CD4-positive, alpha-beta T cell treated with Interleukin-4 for 1 hour (primary cell): ENCODE measurements around the gene INTS11.
"Not testable (repeated sequence)": the region's sequence is repeated elsewhere in the genome, so short reads cannot be mapped to it uniquely, and the experiment has no call there.

Experiments
- DNase-seq, 2 donors: peaks; one replicate each; pipeline ENCODE4 v3.0.0-alpha.2; 2020 to 2022

Gene INTS11

DNA sequence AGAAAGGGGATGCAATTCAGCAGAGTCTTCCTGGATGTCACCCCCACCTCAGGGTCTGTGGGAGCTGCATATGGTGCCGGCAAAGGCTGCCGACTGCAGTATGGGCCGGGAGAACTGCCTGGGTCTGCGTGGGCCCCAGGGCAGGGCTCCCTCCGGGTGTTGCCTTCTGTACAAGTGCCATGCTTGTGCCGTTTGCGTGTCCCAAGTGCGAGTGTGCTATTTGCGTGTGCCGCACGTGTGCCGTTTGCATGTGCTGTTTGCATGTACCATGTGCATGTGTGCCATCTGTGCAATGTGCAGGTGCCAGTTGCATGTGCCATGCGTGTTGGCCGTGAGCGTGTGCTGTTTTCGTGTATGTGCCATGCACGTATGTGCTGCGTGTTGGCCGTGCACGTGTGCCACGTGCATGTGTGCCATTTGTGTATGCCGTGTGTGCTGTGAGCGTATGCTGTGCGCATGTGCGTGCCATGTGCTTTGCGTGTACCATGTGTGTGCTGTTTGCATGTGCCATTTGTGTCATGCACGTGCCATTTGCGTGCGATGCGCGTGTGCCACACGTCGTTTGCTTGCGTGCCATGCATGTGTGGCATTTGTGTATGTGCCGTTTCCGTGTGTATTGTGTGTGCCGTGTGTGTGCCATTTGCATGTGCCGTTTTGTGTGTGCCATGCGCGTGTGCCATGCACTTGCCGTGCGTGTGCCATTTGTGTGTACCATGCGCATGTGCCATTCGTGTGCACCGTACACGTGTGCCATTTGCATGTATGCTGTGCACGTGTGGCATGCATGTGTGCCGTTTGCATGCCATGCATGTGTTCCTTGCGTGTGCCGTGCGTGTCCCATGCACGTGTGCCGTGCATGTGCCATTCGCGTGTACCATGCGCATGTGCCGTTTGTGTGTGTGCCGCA, 5.1 kb upstream of the INTS11 start:
- no peak for DNase-seq

GRCh38 chr1:1328254-1328653, 3.8 kb upstream of the INTS11 start:
- no peak for DNase-seq

DNA sequence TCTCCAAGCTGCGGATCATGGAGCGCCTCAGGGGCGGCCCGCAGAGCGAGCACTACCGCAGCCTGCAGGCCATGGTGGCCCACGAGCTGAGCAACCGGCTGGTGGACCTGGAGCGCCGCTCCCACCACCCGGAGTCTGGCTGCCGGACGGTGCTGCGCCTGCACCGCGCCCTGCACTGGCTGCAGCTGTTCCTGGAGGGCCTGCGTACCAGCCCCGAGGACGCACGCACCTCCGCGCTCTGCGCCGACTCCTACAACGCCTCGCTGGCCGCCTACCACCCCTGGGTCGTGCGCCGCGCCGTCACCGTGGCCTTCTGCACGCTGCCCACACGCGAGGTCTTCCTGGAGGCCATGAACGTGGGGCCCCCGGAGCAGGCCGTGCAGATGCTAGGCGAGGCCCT, 2.8 kb upstream of the INTS11 start:
- no peak for DNase-seq

DNA sequence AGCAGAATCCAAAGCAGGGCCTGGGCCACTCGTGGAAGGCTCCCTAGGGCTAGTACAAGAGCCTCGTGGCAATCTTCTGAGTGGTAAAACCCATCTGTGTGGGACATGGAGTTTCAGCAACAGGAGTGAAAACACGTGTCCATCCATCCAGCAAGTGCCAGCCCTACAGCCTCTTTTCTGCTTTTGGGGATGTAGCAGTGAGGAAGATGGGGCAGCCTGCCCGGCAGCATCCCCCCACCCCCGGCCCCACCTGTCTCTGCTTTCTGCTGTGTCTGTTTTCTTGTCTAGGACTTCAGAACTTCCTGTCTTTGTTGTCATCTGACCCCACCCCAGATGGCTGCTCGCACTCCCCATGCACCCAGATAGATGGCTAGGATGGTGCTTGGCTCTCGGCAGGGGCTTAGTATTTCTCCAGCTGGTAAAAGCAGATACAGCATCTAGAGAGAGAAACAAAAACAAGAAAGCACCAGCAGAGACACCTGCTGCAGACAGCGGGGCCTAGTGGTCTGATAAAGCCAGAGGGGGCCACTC, 1.7 kb upstream of the INTS11 start:
- no peak for DNase-seq

DNA sequence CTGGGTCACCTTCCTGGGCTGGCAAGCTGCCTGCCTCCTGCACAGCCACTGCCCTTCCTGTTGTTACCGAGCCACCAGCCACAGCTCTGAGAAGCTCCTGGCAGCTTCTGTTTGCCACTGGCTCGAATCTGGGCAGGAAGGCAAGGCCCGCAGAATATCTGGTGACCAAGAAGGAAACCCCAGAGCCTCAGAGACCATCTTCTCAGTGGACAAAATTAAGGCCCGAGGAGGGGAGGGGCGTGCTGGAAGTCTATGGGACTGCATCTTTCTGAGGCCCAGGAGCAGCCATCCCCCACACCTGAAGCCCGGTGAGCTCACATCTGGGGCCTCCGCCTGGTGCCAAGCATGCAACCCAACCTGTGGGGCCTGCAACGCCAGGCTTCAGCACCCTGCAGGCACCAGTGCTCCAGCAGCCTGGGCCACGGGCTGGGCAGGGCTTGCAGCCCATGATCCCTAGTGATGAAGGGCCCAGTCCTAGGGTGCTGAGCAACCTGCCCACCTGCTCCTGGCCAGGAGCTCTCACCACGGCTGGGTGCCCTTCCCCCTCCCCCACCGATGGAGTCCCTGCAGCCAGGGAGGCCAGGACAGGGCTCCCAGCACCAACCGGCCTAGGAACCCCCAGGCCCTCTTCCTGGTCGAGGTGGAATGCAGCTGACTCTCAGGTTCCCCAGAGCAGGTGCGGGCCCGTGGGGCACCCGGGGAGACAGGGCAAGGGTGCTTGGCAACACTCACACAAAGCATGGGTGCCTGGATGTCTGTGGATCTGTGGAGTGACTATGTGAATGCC, 1.0 kb upstream of the INTS11 start:
- DNase-seq, result no peak

DNA sequence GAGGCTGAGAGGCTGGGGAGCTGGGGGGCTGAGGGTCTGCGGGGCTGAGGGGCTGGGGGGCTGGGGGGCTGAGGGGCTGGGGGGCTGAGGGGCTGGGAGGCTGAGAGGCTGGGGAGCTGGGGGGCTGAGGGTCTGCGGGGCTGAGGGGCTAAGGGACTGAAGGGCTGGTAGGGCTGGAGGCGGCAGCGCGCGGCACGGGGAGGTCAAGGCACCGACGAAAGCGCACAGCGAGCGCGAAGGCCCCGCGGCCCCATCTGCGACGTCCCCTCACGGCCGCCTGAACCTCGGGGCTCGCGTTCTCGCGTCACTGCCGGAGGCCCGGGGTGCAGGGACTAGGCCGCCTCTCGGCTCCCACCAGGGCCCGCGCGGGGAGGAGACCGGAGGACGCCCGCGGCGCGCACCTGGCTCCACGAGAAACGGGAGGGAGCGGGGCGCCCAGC, 356 bp downstream of the INTS11 start:
- DNase-seq, result no peak

- DNase-seq, result no peak
Measured at GRCh38 chr1:1322952-1323351, 1.5 kb downstream of the INTS11 start.

DNA sequence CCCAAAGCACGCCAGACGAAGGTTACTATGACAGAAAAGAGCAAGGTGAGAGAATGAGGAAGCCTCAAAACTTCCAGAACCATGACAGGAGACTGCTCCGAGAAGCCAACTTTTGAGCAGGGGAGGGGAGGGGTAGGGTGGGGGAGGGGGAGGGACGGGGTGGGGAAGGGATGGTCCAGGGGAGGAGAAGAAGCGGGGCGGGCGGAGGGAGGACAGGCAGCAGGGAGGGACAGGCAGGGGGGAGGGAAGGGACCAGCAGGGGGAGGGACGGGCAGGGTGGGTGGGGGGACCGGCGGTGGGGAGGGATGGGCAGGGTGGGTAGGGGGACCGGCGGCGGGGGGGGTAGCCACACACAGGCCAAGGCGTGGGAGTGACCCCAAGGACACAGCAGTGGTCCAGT, 2.0 kb downstream of the INTS11 start:
- DNase-seq, result no peak

GRCh38 chr1:1321477-1321876, 3.0 kb downstream of the INTS11 start:
- no peak for DNase-seq

GRCh38 chr1:1320666-1321448, 3.6 kb downstream of the INTS11 start:
- no peak for DNase-seq

DNA sequence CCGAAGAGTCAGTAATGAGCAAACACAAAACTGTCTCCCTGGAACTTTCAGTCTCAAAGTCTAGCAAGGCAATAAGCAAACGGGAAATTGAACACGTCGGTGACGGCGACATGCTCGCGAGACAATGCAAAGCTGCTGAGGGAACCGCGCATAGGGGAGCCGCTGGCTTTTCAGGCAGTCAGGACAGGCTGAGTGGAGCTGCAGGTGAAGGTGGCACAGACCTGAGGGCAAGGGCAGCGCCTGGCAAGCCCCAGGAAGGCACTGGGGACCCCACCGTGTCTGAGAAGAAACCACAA, 4.9 kb downstream of the INTS11 start:
- no peak for DNase-seq

GRCh38 chr1:1318777-1319645, 5.4 kb downstream of the INTS11 start:
- DNase-seq, result no peak

GRCh38 chr1:1318131-1318652, 6.3 kb downstream of the INTS11 start:
- DNase-seq, result no peak

DNA sequence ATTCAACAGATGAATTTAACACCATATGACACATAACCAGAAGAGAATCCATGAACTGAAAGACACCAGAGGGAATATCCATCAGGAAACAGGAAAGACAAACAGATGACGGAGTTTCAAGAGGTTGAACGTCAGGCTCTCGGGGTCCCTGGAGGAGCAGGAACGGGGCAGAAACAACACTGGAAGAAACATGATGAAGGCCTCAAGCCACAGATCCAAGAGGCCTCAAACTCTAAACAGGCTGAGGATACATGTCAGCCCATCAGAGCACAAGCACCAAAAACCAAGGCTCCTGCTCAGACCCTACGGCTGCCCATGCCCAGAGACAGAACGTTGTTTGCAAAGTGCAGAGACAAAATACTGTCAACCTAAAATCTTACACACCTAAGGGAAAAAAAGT, 7.0 kb downstream of the INTS11 start:
- no peak for DNase-seq

DNA sequence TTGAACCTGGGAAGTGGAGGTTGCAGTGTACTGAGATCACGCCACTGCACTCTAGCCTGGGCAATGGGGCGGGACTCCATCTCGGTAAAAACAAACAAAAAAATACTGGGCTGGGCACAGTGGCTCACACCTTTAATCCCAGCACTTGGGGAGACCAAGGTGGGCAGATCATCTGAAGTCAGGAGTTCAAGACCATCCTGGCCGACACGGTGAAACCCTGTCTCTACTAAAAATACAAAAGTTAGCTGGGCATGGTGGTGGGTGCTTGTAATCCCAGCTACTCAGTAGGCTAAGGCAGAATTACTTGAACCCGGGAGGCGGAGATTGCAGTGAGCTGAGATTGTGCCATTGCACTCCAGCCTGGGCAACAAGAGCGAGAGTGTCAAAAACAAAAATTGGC, 8.3 kb downstream of the INTS11 start:
- DNase-seq, result not testable (repeated sequence)

- DNase-seq, result no peak
Measured at GRCh38 chr1:1315435-1315954, 9.0 kb downstream of the INTS11 start.

DNA sequence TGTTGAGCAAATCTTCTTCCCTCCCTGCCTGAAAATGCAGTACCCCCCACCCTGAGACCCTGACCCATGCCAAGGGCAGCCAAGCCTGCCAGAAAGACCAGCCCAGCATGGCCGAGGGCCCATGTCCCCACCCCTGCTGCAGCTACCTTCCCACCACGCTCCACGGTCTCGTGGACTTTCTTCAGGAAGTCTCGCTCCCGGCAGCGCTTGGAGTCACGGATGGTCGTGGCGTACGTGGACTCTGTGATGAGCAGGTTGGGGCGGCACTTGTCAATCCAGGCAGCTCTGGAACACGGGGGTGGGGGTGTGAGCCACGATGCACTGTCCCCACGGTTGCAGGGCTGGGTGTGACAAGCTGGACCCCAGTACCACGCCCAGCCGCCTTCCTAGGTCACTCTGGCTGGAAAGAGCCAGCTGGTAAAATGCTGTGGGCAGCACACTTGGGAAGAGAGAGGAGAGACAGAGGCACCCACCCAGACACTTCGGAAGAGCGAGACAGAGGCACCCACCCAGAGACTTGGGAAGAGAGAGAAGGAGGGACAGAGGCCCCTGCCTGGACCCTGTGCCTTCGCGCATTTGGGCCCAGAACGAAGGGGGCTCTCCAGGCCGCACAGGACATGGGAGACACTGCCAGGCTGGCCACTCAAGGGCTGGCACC, 9.7 kb downstream of the INTS11 start:
- no peak for DNase-seq

- DNase-seq, result no peak
Measured at GRCh38 chr1:1314237-1314586, 10.2 kb downstream of the INTS11 start.

DNA sequence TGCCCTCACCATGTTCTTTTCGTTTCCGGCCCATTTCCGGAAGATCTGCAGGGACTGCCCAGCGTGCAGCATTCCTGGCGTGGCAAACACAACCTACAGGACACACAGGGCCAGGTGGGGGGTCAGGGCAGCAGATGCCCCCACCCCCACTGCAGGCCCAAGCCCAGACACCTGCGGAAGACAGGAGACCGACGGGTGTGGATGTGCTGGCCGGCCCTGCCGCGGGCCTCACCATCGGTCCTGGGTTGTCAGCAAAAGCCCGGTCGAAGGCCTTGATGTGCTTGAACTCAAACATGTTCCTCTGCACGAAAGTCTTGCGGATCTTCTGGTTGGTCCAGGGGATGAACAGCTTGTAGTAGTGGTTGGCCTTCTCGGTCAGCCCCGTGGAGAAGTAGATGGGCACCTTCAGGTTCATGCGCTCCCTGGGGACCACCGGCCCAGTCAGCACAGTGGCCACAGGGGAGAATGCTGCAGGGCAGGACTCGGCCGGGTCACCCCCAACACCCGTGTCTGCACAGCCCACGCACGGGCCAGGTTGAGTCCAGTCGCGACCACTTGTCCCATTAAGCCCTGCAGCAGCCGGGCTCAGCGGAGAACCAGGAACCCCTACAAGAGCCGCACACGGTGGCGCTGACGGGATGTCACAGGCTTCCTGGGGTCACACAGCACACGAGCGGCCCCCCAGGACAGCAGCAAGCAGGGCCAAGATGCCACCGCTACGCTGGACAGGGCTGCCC, 10.8 kb downstream of the INTS11 start:
- no peak for DNase-seq
